ENCODE measurements around the gene TIMM23.
"Not testable (repeated sequence)": the region's sequence is repeated elsewhere in the genome, so short reads cannot be mapped to it uniquely, and the experiment has no call there.

DNA sequence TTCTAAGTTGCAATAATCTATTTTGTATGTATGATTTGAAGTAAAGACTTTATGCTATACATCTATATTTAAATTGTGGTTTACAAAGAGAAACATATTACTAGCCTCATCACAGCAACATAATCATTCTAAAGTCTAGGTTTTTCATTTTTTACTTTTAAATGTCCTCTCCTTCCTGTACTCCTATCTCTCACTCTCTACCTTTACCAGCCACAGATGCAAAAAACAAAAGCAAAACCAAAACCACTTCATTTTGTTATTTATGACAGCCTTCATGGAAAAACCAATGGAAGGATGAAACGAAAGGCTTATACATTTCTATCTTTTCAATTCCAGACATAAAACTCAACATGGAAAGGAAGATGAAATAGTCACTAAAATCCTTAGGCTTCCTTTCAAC, 31.1 kb upstream of the TIMM23 start:
- TF ChIP-seq, protein P1, sequence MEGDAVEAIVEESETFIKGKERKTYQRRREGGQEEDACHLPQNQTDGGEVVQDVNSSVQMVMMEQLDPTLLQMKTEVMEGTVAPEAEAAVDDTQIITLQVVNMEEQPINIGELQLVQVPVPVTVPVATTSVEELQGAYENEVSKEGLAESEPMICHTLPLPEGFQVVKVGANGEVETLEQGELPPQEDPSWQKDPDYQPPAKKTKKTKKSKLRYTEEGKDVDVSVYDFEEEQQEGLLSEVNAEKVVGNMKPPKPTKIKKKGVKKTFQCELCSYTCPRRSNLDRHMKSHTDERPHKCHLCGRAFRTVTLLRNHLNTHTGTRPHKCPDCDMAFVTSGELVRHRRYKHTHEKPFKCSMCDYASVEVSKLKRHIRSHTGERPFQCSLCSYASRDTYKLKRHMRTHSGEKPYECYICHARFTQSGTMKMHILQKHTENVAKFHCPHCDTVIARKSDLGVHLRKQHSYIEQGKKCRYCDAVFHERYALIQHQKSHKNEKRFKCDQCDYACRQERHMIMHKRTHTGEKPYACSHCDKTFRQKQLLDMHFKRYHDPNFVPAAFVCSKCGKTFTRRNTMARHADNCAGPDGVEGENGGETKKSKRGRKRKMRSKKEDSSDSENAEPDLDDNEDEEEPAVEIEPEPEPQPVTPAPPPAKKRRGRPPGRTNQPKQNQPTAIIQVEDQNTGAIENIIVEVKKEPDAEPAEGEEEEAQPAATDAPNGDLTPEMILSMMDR (conservative IDR thresholded peaks at IDR 0.05 in 1 of 2, IDR thresholded peaks at IDR 0.05 in 1 of 2; ENCODE audit: extremely low read depth in 1 of 2, insufficient read depth in 1 of 2, low read depth in 1 of 2, low read length in 2 of 2): not testable (repeated sequence)
- TF ChIP-seq EZH2 (IDR thresholded peaks at IDR 0.05; ENCODE audit: borderline replicate concordance, low read length): not testable (repeated sequence)

Data from mammary epithelial cell (primary cell).